Heart left ventricle (tissue), 13 donors: ENCODE data around the gene TRAF7.
"Not testable (repeated sequence)": the region's sequence is repeated elsewhere in the genome, so short reads cannot be mapped to it uniquely, and the experiment has no call there.

Experiments used
- CTCF ChIP-seq, 12 donors: fragments of 200-600 bp; sonication (generic) in 4 of 12; IDR thresholded peaks; one replicate each; pipeline versions ENCODE4 v1.5.0 to v1.8.0; 2018 to 2022; ENCODE audit warnings: antibody characterized with exemption in 12 of 12, mild to moderate bottlenecking in 5 of 12
- POLR2A ChIP-seq, 2 donors: fragments of 450-650 bp; IDR thresholded peaks; one replicate each; pipeline ENCODE4 v1.6.1; 2017; ENCODE audit warnings: antibody characterized with exemption in 2 of 2, mild to moderate bottlenecking in 2 of 2, moderate library complexity in 2 of 2
- donor health status: ischemic (EF 13 %, LVEDD 7.1; RV severe dilation, severe dysfunction).
- donor health status: DM: no; HTN: yes; CAD: no.
- donor health status: DM: no; HTN: no; CAD: no.
- donor health status: ischemic (EF 25% LVEDD 6.9; RV normal size, moderate dysfunction).
- donor health status: ischemic (EF 25% LVEDD 5.7; RV mildly dilated, moderate dysfunction).
- donor health status: ischemic (EF 35%, LVEDD 5.7; RV mildly dilated, moderate dysfunction).
- donor health status: nonischemic (EF 11% LVEDD 7.7; RV severe dilation, severe dysfunction).
- donor health status: DM: yes; HTN: yes; CAD: no.
- donor health status: PGD.
- donor health status: ischemic (EF 29% LVEDD 5.4; RV normal size, mild dysfunction).
- donor health status: nonischemic (EF 23%, LVEDD 6.1; RV moderate dilation, normal function).

- TF ChIP-seq POLR2A, CTCF (IDR thresholded peaks at IDR 0.05): not testable (repeated sequence)
These were observed 46.4 kb upstream of the TRAF7 start for GRCh38 chr16:2109271-2109580.
